ENCODE data around the gene MSTN.
A peak's percentile ranks its signal among the peaks of the same experiment; 100 is the strongest.

The MSTN gene

DNA sequence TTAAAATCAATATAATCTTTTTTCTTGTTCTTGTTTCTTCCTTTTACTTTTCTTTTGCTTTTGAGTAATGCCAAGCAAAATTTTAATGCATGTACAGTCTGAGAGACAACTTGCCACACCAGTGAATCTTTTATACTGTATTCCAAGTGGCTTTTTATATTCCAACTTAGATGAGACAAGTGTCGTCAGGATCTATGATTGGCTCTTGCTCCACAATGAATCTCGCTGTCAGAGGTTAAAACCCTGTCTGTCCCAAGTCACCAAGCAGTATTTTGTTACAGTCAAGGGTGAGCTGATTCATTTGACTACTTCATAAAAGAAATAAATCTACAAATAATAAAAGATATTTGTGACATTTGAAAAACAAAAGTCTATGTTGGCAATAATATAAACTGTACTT is at the start of gene MSTN:
TSS of gene MSTN (minus strand) at position 129 of the 400 bp plus-strand sequence. CDS start 133 bp downstream, outside the sequence.
- DNase-seq, result no peak

DNA sequence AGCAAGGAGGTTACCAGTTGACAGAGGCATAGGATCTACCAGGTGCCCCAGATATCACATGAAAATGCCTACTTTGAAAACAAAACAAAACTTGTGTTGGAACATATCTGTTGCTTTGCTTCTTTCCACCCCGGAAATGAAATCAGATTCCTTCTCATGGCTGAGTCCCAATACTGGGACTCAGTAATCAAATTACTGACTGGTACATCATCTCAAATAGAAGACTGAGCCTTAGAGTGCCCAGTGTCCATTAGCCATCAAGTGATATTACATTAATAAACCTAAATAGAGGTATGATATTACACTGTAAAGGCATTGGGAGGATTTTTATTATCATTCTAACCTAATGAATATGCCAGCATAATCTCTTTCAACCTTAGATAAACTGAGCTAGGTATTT is 48.6 kb upstream of the MSTN start:
- no peak for DNase-seq

DNA sequence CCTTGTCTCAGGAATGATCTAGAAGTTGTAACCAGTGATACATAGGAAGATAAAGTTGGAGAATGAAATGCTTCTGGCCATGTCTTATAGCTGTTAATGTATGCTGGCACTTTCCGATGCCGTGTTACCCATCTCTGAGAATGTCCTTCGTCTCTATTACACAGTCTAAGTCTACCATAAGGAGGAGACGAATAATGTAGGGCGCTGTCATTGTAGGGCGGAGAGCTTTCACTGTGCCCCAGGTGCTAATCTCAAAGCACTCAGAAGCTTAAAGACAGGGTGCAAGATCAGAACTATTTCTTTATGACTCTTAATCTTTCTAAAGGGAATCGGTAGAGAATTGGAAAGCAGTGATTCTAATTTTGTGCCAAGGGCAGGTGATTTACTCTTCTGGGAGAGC is 48.2 kb upstream of the MSTN start:
- DNase-seq, result no peak

DNA sequence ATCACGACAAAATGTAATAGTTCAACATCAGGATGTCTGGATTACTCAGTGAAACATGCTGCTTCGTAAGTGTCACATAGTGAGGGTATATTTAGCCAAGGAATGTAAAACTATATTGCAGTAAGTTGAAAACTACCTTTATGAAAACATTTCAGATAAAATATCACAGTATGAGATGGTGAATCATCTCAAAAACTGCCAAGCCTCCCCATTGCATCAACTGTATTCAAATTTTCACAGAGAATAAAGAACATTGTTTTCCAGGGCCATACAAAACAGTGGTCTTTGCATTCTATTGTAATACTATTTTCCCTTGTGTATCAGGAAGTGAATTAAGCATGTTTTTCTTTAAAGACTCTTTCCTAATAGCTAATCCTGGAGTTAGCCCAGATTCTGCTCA is 47.6 kb upstream of the MSTN start:
- DNase-seq, result no peak

DNA sequence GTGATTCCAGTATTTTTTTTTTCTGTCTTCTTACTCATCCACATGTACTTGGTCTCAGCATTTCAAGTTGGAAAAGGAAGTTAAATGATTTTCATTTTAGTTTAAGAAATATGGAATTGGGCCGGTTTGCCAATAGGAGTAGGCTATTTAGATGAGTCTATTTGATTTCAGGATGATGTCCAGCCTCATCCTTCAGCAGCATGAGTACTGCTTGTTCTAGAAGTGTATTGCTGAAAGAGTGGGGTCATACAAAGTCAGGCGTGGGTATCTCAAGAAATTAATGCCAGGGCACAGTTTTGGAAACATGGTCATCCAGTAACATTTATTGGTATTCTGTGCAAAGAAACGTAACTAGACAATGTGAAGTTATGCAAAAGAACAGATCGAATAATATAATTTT is 44.9 kb upstream of the MSTN start:
- DNase-seq, result no peak

DNA sequence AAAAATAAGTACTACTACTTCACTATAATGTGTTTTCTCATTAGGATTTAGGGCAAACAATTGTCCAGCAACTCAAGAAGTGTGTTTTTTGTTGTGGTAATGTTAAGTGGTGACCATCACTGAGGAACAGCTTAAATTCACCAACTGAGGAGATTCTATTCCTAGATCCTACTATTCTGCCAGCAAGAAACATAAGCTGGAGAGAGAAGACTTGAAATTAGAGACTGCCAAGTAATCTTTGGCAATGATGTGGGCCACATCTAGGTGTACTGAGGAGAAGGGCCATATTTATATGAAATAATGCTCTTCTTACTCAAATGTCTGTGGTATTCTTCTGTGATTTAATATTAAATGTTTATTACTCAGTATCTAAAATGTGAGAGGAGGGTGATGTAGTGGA is 44.3 kb upstream of the MSTN start:
- DNase-seq, result no peak

DNA sequence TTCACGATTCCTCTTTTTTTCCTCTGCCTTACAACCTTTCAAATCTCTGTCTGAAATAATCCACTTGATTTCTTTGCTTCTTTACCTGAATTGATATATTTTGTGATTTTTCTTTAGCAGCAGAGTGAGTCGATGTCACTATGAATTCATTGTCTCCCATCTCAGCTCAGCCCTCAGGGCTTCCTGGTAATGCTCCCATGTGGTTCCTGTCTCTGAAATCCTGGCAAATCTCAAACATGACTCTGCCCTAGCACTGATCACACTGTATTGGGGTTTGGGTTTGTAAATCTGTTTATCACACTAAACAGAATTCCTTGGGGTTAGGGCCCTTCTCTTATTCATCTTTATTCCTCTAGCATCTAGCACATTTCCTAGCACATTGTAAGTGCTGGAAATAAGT is 43.0 kb upstream of the MSTN start:
- DNase-seq, result no peak

DNA sequence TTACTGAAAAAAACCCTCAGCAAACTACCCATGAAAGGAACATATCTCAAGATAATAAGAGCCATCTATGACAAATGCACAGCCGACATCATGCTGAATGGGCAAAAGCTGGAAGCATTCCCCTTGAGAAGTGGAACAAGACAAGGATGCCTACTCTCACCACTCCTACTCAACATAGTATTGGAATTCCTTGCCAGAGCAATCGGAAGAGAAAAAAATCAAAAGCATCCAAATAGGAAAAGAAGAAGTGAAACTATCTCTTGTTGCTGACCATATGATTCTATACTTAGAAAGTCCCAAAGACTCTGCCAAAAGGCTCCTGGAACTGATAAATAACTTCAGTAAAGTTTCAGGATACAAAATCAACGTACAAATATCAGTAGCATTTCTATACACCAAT is 40.6 kb upstream of the MSTN start:
- DNase-seq, result peak; percentile 22

DNA sequence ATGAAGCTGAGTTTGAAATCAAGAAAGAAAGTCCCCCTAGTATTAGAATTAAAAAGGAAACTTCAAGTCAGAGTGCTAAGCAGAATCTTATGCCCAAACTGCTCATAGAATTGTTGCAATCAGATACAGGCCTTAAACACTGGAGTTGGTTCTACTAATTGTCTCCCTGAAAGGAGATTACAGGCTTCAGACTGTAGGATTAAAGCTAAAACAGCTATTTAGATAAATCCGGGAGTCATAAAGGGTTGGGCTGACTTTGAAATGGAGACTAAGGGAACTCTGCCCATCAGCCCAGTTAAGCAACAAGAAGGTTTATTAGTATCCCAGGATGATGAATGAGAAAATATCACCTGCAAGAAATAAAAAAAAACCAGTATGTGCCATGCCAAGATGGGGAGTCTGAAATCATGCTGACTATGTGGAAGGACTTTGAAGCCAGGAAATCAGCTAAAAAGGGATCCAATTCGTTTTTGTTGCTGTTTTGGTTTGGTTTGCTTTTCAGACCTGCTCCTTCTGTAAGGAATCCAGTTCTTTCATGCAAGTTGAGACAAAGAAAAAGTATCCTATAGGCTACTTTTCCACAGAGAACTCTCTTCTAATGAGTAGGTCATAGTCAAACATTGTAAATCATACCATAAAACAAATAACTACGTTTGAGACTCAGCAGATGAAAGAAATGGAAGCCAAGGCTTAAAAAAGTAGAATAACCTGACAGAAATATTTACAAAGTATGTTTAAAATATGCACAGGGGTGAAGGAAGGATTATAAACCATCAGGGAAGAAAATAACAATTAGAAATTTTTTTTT is 37.6 kb upstream of the MSTN start:
- DNase-seq, result no peak

DNA sequence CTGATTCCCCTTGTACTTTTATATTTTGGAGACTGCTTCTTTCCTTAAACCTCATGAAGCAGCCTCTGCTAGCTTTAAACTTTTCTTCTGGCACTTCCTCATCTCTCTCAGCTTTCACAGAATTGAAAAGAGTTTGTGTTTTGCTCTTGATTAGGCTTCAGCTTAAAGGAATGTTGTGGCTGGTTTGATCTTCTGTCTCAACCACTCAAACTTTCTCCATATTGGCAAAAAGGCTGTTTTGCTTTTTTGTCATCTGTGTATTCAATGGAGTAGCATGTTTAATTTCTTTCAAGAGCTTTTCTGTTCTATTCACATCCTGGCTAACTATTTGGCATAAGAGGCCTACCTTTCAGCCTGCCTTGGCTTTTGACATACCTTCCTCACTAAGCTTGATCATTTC is 36.3 kb upstream of the MSTN start:
- no peak for DNase-seq

DNA sequence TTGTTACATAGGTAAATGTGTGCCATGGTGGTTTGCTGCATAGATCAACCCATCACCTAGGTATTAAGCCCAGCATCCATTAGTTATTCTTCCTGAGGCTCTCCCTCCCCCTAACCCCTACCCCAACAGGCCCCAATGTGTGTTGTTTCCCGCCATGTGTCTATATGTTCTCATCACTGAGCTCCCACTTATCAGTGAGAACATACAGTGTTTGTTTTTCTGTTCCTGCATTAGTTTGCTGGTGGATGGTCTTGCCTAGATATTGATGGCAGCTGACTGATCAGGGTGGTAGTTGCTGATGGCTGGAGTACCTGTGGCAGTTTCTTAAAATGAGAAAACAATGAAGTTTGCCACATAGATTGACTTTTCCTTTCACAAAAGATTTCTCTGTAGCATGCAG is 34.6 kb upstream of the MSTN start:
- DNase-seq, result no peak

DNA sequence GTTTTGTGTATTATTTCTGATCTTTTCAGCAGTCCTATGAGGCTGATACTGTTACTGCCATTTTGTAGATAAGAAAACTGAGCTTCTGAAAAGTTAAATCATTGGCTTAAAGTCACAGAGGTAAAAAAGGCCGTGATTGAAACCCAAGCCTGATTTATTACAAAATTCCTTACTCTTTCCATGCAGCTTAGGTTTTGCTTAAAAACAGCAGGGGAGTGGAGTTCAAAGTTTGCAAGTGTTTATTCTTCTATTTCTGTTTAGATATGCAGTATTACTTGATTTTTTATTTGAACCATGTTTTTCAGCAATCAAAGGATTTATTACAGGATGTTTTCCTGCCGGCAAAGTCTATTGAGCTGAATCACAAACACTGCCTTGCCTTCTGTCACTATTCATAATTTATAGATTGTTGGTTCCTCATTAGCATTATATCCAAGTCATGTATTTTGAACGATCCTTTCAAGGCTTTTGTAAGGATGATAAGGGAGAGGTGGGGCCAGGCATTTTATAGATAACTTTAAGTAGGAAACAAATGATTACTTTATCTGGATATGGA is 31.9 kb upstream of the MSTN start:
- DNase-seq, result no peak

DNA sequence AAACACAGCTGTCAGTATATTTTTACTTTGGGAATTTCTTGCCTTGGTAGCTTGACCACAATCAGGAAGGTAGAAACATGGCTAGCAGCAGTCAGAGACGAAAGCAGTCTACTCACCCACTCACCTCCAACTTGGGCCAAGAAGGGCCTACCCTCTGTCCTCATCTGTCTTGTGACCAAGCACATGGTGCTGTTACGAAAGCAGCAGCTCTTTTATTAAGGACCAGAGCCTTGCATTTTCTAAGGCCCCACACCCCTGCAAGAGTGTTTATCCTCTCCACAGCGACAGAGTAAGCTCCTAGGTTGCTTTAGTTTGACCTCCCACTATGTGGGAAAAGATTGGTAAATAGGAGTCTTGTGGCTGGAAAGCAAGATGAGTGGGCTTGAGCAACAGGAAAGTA is 31.3 kb upstream of the MSTN start:
- DNase-seq, result no peak

DNA sequence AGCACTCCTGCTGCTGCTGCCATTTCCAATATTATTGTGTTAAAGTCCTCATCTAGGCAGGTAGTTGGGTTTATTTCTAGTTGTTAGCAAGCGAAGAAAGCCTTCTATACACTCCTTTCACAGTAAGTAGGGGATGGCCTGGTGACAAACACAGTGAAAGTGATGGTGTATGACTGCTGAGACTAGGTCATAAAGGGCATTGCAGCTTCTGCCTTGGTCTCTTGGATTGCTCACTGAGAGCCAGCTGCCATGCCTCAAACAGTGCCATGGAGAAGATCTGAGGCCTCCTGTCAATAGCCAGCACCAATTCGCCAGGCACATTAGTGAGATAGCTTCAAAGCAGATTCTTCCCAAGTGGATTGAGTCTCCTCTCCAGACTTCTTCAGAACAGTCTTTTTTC is 27.6 kb upstream of the MSTN start:
- DNase-seq, result no peak

DNA sequence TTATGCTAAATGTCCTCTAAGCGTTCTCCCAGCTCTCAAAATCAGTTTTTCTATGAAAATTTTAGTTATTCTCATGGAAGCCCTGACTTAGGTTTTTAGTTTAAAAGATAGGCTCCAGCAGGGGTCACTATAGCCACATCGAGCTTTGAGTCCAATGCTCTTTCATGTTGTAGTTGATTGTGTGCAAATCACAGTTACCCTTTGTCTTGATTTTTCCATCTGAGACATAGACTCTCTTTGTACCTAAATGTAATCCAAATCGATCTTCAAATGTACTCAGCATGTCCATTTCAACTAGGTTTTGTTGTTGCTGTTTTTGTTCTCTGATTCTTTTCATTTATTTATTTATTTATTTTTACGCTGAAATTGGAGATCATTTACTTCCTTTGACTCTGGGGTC is 26.4 kb upstream of the MSTN start:
- peak; percentile 71 for DNase-seq

DNA sequence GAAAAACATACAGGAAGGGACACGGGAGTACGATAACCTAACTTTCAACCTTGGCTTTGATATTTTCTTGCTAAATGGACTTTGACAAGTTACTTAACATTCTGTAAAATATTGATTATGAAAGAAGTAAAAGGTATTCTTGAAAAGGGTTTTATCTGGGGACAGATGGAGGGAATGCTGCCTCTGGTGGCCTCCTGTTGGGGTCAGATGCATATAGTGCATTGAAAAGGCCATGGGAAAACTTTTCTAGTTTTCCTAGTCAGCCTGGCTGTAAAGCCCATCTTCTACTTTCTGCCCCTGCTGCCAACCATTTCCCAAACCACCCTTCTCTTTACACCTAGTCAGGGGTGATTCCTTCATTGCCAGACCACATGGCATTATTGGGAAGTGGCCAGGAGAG is 22.2 kb upstream of the MSTN start:
- DNase-seq, result no peak

DNA sequence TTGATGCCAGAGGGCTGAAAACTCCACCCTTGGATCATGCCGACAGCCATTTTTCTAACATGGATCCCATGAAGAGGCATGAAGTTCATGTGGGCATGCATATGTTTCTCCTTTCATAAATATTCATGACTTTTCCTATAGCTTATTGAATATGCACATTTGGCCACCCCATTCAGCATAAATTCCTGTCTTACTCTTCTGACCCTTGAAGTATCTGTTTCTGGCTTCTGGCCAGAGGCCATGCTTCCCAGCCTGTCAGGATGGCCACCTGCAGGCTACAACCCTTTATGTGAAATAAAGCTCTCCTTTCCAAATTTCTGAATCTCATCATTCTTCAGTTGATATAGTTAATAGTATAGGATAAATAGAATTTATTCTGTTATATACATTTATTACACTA is 19.6 kb upstream of the MSTN start:
- DNase-seq, result no peak

DNA sequence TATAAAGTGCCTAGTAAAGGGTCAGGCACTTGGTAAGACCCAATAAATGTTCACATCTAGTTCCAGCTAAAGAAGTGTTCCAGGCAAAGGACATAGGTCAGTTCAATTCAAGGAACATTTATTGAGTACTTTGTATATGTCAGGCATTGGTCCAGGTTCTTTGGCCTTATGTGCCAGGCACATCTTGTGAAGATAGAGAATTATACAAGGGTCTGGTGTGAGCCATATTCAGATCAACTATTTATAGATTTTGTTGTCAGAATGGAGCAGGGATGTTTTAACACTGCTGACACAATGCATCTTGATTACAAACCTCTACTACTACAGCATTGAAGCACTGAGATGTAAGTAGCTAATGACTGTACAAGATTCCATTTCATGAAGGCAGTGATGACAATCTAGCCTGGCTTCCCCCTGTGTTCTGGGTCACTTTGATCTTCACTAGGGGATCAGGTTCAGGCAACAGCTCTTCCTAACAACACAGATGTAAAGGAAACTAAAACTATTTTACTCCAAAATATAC is 18.1 kb upstream of the MSTN start:
- DNase-seq, result no peak

DNA sequence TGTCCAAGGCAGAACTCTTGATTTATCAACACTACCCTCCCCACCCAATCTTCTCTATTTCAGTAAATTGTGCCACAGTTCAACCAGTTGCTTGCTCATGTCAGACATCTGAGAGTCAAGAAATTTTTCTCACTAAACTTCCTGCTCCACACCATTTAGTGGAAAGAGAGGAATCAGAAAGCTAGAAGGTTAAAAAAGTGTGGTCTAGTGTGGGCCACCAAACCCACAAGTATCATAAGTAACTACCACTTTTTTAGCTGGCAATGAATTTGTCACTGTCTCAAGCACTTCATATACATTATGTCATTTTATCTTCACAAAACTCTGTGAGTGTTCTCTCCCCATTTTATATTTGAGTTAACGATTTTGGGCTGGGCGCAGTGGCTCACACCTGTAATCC is 16.6 kb upstream of the MSTN start:
- no peak for DNase-seq

DNA sequence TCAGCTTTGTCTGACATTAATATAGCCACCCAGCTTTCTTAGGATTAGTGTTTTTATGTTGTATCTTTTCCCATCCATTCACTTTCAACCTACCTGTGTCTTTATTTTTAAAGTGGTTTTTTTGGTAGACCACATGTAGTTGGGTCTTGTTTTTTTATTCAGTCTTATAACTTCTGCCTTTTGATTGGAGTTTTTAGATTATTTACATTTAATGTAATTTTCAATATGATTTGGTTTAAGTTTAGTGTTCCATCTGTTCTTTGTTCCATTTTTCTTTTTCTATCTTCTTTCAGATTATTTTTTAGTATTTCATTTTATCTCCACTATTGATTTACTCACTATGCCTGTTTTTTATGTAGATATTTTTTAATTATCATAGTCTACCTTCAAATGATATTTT is 13.1 kb upstream of the MSTN start:
- DNase-seq, result no peak

DNA sequence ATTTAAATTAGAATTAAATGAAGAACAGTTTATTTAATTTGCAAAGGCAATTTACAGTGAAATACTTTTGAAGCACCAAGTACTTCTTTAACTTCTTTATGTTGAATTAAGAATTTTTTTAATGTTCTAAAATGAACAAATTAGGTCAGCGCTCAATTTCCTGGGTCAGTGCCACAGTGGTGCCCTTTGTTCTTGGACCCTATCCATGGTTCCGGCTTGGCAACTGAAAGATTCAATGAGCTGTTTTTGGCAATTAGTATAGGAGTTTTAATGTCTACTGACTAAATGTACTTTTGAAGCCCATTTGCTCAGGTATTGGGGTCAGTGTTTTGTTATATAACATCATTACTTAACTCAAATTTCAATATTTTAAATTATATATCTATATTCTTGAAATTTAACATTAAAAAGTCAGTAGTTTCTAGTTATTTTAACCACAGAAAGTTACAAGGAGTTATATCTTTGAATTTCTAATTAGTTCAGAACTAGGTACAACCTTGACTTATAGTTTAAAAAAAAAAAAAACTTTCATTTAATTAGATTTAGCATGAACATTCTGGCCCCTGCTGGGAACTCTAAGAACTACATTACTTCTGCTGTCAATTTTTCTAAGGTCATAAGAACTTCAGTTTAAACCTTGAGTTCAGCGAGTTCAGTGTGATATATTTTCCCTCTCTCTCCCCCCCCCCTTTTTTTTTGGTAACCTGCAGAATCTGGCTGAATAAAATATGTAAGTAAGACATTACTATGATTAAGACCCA is 7.6 kb upstream of the MSTN start:
- DNase-seq, result peak; percentile 69

DNA sequence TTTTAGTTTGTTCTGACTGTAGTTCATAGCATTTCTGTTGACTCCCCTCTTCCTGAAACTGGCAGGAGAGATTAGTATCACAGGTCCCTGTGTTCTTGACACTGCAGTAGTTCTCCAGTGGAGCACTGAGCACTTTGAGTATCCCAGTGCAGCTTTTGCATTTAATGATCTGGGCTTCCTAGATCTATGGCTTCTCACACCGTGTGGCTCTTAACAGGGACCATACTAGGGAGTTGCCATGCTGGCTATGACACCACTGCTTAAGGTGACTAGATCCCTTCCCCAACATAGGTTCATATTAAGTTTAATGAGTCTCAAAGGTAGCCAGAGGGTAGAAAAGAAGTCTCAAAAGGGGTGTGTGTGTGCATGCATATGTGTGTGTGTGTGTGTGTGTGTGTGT is 6.2 kb upstream of the MSTN start:
- no peak for DNase-seq

DNA sequence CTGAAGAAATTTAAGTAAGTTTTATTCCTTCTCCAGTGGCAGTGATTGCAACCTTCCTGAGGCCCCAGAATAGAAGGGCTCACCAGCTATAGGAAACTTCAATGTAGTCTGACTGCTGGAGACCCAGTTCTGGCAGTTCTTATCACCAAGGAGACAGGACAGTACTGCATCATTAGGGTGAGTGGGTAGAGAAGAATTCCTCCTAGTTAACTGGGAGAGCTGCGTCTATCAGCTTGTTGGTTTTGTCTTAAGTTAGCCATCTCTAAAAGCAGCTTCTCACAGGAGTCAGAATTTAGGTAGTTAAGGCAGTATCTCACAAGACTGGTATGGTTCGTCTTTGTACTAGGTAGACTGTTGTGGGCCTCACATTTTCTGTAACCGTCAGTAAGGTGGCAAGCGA is 3.3 kb upstream of the MSTN start:
- DNase-seq, result no peak

DNA sequence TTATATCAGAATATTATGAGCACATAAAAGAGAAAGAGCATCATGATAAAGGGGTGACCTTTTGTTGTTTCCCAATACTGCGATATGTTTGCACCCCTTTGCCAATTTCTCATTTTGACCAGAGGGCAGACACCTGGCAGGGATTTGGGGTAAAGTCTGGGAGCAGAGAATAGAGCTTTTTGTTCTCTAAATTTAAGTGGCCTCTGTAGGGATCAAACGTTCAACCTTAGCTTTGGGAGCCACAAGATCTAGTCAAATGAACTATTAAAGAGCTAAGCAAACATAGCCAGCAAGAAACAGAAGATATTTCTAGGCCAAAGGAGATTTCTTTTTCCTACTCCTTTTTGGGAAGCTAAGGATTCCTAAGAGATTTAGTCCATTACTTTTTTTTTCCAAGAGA is 1.1 kb upstream of the MSTN start:
- DNase-seq, result no peak
